K562 (cell line): ENCODE results near the gene NDUFAB1. TPM values are rescaled to one million over a fixed set of nuclear protein-coding genes. Genes with fewer than 3 reads are reported as not detected.
A peak's percentile ranks its signal among the peaks of the same experiment; 100 is the strongest.

ENCODE experiments used
- ATF2 ChIP-seq: sonication (generic); formaldehyde crosslinking; IDR thresholded peaks from 2 replicates; pipeline ENCODE4 v1.8.1; 2022; ENCODE audit warnings: missing genetic modification reagents
- BCLAF1 ChIP-seq, 2 experiments: fragments of 450-650 bp in 1 of 2; IDR thresholded peaks; 2 replicates each; pipeline ENCODE4 v1.6.1; 2011 to 2017; ENCODE audit warnings: low read depth in 2 of 2, antibody characterized with exemption in 1 of 2, borderline replicate concordance in 1 of 2, low read length in 1 of 2, mild to moderate bottlenecking in 1 of 2, mixed read lengths in 1 of 2; ENCODE audit not compliant: control insufficient read depth in 1 of 2
- BMI1 ChIP-seq: fragments of 150-350 bp; IDR thresholded peaks from 2 replicates; pipeline ENCODE4 v1.6.1; 2014; ENCODE audit warnings: low read length
- CREB5 ChIP-seq: fragments of 250-450 bp; sonication (Bioruptor Pico); IDR thresholded peaks from 2 replicates; pipeline ENCODE4 v1.5.0; 2020; ENCODE audit warnings: mild to moderate bottlenecking
- FOSL1 ChIP-seq: fragments of 200-800 bp; sonication (Bioruptor generic); conservative IDR thresholded peaks from 2 replicates; pipeline ENCODE4 v1.6.1; 2016; ENCODE audit warnings: missing genetic modification characterization, missing compliant biosample characterization
- FOXK2 ChIP-seq, 2 experiments: fragments of 450-650 bp; IDR thresholded peaks in 1 of 2; conservative IDR thresholded peaks in 1 of 2; 2 replicates each; pipeline ENCODE4 v1.6.1; 2016; ENCODE audit warnings: low read depth in 2 of 2, mild to moderate bottlenecking in 1 of 2
- HDAC6 ChIP-seq: IDR thresholded peaks from 2 replicates; pipeline ENCODE4 v1.6.1; 2012; ENCODE audit warnings: low read depth, mild to moderate bottlenecking, control low read depth, inconsistent platforms, low read length, moderate library complexity
- NR0B1 ChIP-seq: fragments of 450-650 bp; IDR thresholded peaks from one replicate; pipeline ENCODE4 v1.6.1; 2018; ENCODE audit warnings: mild to moderate bottlenecking, moderate library complexity; ENCODE audit not compliant: partially characterized antibody
- POLR3G ChIP-seq: IDR thresholded peaks from 2 replicates; pipeline ENCODE4 v1.6.1; 2011; ENCODE audit not compliant: insufficient read length, insufficient replicate concordance; ENCODE audit errors: extremely low read depth
- RAD21 ChIP-seq, 2 experiments: fragments of 250-450 bp in 1 of 2; fragments of 450-650 bp in 1 of 2; sonication (Bioruptor Pico) in 1 of 2; formaldehyde crosslinking in 1 of 2; IDR thresholded peaks in 1 of 2; conservative IDR thresholded peaks in 1 of 2; 2 replicates each; pipeline versions ENCODE4 v1.4.0 to v1.8.0; 2020 to 2022; ENCODE audit warnings: mild to moderate bottlenecking in 2 of 2, moderate library complexity in 1 of 2
- SMC3 ChIP-seq: conservative IDR thresholded peaks from 2 replicates; pipeline ENCODE4 v1.6.1; 2011; ENCODE audit warnings: low read depth, low read length, improper control_type of control experiment; ENCODE audit not compliant: insufficient read depth
- ZBTB7A ChIP-seq: IDR thresholded peaks from 2 replicates; pipeline ENCODE4 v1.6.1; 2011; ENCODE audit warnings: low read depth, mild to moderate bottlenecking, low read length, moderate library complexity, borderline replicate concordance; ENCODE audit not compliant: control insufficient read depth
- ZNF586 ChIP-seq: fragments of 450-650 bp; formaldehyde crosslinking; conservative IDR thresholded peaks from 2 replicates; pipeline ENCODE4 v1.4.0; 2020; ENCODE audit warnings: mild to moderate bottlenecking, moderate library complexity
- ZNF639 ChIP-seq, 2 experiments: fragments of 200-800 bp in 1 of 2; sonication (Bioruptor generic) in 1 of 2; sonication (generic) in 1 of 2; formaldehyde crosslinking in 1 of 2; IDR thresholded peaks in 1 of 2; conservative IDR thresholded peaks in 1 of 2; 2 replicates each; pipeline versions ENCODE4 v1.5.0 to v1.6.1; 2016 to 2020; ENCODE audit warnings: missing compliant biosample characterization in 1 of 2, missing genetic modification characterization in 1 of 2, missing genetic modification reagents in 1 of 2
- polyA plus RNA-seq, 8 experiments: library from polyadenylated mRNA; depleted of rRNA in 4 of 8; stranded (reverse) in 5 of 8; unstranded in 3 of 8; fragments of >200 nt; fragmentation: Nextera tagmentation in 2 of 8; fragmentation: Illumina TruSeq in 1 of 8; extraction: Ambion mirVana in 2 of 8; extraction: Trizol in 1 of 8; gene quantifications; 2 replicates each; pipeline versions ENCODE4 v1.2.1 to v1.2.3, GENCODE V29; 2011 to 2014; ENCODE audit warnings: inconsistent platforms in 1 of 8, missing spikeins in 1 of 8
- total RNA-seq, 7 experiments: library from RNA; depleted of rRNA in 6 of 7; stranded (reverse); fragments of >200 nt in 6 of 7; fragmentation: Illumina TruSeq in 2 of 7; extraction: Trizol in 2 of 7; gene quantifications; 2 replicates each; pipeline versions ENCODE4 v1.2.1 to v1.2.3, GENCODE V29; 2011 to 2021; ENCODE audit warnings: low replicate concordance in 1 of 7
- TF ChIP-seq, protein P1 (sequence below): fragments of 450-650 bp; IDR thresholded peaks from 2 replicates; pipeline ENCODE4 v1.6.1; 2016; ENCODE audit warnings: low read depth, mild to moderate bottlenecking, moderate library complexity

The NDUFAB1 gene
- total and polyA plus RNA-seq, 9 of the 15 experiments (the other 6 are each of a cell fraction or from before 2014, with no cell fraction given): 123 to 481 (median 238) TPM

GRCh38 chr16:23595951-23596720, at the start of gene NDUFAB1 (continued):
- TF ChIP-seq CREB5 (no peak), ATF2 (CRISPR knock-in tag) (no peak), NR0B1 (no peak), ZBTB7A (no peak), RAD21 (CRISPR knock-in tag; conservative IDR thresholded peaks at IDR 0.05 in 1 of 2, IDR thresholded peaks at IDR 0.05 in 1 of 2) (peak; percentile 22 to 43; a peak in 2 of 4 replicates), FOXK2 (conservative IDR thresholded peaks at IDR 0.05 in 1 of 2, IDR thresholded peaks at IDR 0.05 in 1 of 2; ENCODE audit: low read depth in 2 of 2) (no peak), HDAC6 (no peak), BMI1 (no peak), FOSL1 (tag) (no peak), BCLAF1 (IDR thresholded peaks at IDR 0.05; ENCODE audit: borderline replicate concordance in 1 of 2, control insufficient read depth in 1 of 2, low read depth in 2 of 2, low read length in 1 of 2) (0 out of 4 replicates have a peak, but pooled peaks of 1 of the 2 experiments have one; percentile 24), ZNF586 (CRISPR knock-in tag) (no peak), SMC3 (no peak; the same call in 1 of the 2 replicates), POLR3G (no peak), ZNF639 (CRISPR knock-in tag; conservative IDR thresholded peaks at IDR 0.05 in 1 of 2, IDR thresholded peaks at IDR 0.05 in 1 of 2) (peak in 1 of 2 experiments; percentile 57; a peak in 1 of 4 replicates)
- TF ChIP-seq, protein P1, sequence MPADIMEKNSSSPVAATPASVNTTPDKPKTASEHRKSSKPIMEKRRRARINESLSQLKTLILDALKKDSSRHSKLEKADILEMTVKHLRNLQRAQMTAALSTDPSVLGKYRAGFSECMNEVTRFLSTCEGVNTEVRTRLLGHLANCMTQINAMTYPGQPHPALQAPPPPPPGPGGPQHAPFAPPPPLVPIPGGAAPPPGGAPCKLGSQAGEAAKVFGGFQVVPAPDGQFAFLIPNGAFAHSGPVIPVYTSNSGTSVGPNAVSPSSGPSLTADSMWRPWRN: no peak
